Retina (tissue), 1 donor: ENCODE data around the gene MED13L.

Experiments used
- DNase-seq: peaks from one replicate; pipeline ENCODE4 v3.0.0-alpha.2; 2016

The MED13L gene

GRCh38 chr12:116076399-116076798 is 201.1 kb downstream of the MED13L start:
- DNase-seq, result no peak

- no peak for DNase-seq
Measured at GRCh38 chr12:116074686-116075085, 202.8 kb downstream of the MED13L start.

GRCh38 chr12:116071555-116072230 is 205.8 kb downstream of the MED13L start:
- no peak for DNase-seq

- DNase-seq, result no peak
Measured at GRCh38 chr12:116070444-116070843, 207.0 kb downstream of the MED13L start.

- DNase-seq, result no peak
Measured at GRCh38 chr12:116069943-116070342, 207.6 kb downstream of the MED13L start.

- no peak for DNase-seq
Measured at GRCh38 chr12:116068853-116069252, 208.6 kb downstream of the MED13L start.

- DNase-seq, result no peak
Measured at GRCh38 chr12:116068371-116068770, 209.1 kb downstream of the MED13L start.

- DNase-seq, result no peak
Measured at GRCh38 chr12:116067892-116068291, 209.6 kb downstream of the MED13L start.

- DNase-seq, result peak; percentile 45
Measured at GRCh38 chr12:116066381-116067230, 210.9 kb downstream of the MED13L start.

GRCh38 chr12:116065606-116066005 is 211.9 kb downstream of the MED13L start:
- DNase-seq, result peak; percentile 34

GRCh38 chr12:116064493-116064892 is 213.0 kb downstream of the MED13L start:
- no peak for DNase-seq

GRCh38 chr12:116062698-116063097 is 214.8 kb downstream of the MED13L start:
- no peak for DNase-seq

GRCh38 chr12:116060764-116061163 is 216.7 kb downstream of the MED13L start:
- DNase-seq, result no peak

GRCh38 chr12:116059904-116060303 is 217.6 kb downstream of the MED13L start:
- DNase-seq, result no peak

- DNase-seq, result no peak
Measured at GRCh38 chr12:116058574-116058973, 218.9 kb downstream of the MED13L start.

- no peak for DNase-seq
Measured at GRCh38 chr12:116057356-116057755, 220.1 kb downstream of the MED13L start.

- no peak for DNase-seq
Measured at GRCh38 chr12:116055895-116056607, 221.4 kb downstream of the MED13L start.

GRCh38 chr12:116054280-116054679 is 223.2 kb downstream of the MED13L start:
- no peak for DNase-seq

GRCh38 chr12:116053479-116054200 is 223.9 kb downstream of the MED13L start:
- no peak for DNase-seq

- DNase-seq, result no peak
Measured at GRCh38 chr12:116050275-116050674, 227.2 kb downstream of the MED13L start.

GRCh38 chr12:116048879-116049278 is 228.6 kb downstream of the MED13L start:
- no peak for DNase-seq

- no peak for DNase-seq
Measured at GRCh38 chr12:116046039-116046438, 231.5 kb downstream of the MED13L start.

GRCh38 chr12:116045150-116045549 is 232.3 kb downstream of the MED13L start:
- no peak for DNase-seq
